Upper lobe of left lung (tissue), 4 donors: ENCODE results near the gene WDTC1.

Experiments used
- POLR2A ChIP-seq, 4 donors: fragments of 450-650 bp; IDR thresholded peaks; one replicate each; pipeline ENCODE4 v1.5.1; 2016 to 2017; ENCODE audit warnings: antibody characterized with exemption in 4 of 4, mild to moderate bottlenecking in 2 of 4
- POLR2AphosphoS5 ChIP-seq, 2 donors: sonication (generic); formaldehyde crosslinking; IDR thresholded peaks; one replicate each; pipeline ENCODE4 v1.5.1; 2017; ENCODE audit warnings: antibody characterized with exemption in 2 of 2

- TF ChIP-seq POLR2A (IDR thresholded peaks at IDR 0.05), result no peak
- no peak for TF ChIP-seq POLR2AphosphoS5 (IDR thresholded peaks at IDR 0.05)
Observed at GRCh38 chr1:27216466-27216865, 18.0 kb upstream of the WDTC1 start.
